ENCODE measurements around the gene PPEF1. TPM values are rescaled to one million over a fixed set of nuclear protein-coding genes. Genes with fewer than 3 reads are reported as not detected.

PPEF1 gene
- total RNA-seq, 1 experiment from 2014 or later: 0.52 TPM

- peak overlapping the region; percentile 14 for H2AFZ ChIP-seq (ENCODE audit: low read length)
- peaks cover 4 to 6% of the 10 kb centered on the region in 2 experiments; a peak in 2 of 4 replicates for H3K4me1 Mint-ChIP-seq
Observed at GRCh38 chrX:18674417-18674787, 33.0 kb upstream of the PPEF1 start.

More at GRCh38 chrX:18674417-18674787, 33.0 kb upstream of the PPEF1 start:
- H3T11ph ChIP-seq (ENCODE audit: low read length): no peak overlapping the region
- H3K4me1 ChIP-seq (ENCODE audit: insufficient read depth, low read length): no peaks in the 10 kb centered on the region; the same call in 1 of the 2 replicates
- no peak overlapping the region for H2BK20ac ChIP-seq (ENCODE audit: low read depth, low read length, poor library complexity, severe bottlenecking)
- H3K79me1 ChIP-seq (ENCODE audit: insufficient read depth, low read depth, low read length, poor library complexity, severe bottlenecking): no peaks in the 10 kb centered on the region
- H3K9ac ChIP-seq (ENCODE audit: extremely low read depth, insufficient read length, low read length): no peak overlapping the region
- Mint-ChIP-seq H3K4me3 (peak overlapping the region; percentile 69 to 77), H3K36me3 (ENCODE audit: insufficient read depth in 1 of 3, low read depth in 3 of 3) (peaks cover 0 to 7% (median 2%) of the 10 kb centered on the region in 3 experiments; a peak in 3 of 7 replicates), H3K9me3 (peaks cover 58 to 76% of the 10 kb centered on the region in 2 experiments), H3K27ac (no peak overlapping the region), H3K27me3 (ENCODE audit: low read depth) (peaks cover 4% of the 10 kb centered on the region)
- H3K14ac ChIP-seq (ENCODE audit: insufficient read depth, low read length): no peak overlapping the region
- H4K20me1 ChIP-seq (ENCODE audit: control insufficient read depth, insufficient read depth, insufficient read length): no peaks in the 10 kb centered on the region
- no peak overlapping the region for H4K8ac ChIP-seq (replicated peaks; ENCODE audit: insufficient read length, low read depth, low read length)
- no peak overlapping the region for H2BK120ac ChIP-seq (ENCODE audit: low read depth, low read length, poor library complexity, severe bottlenecking)
- no peak overlapping the region for H3K4ac ChIP-seq (ENCODE audit: low read depth, low read length)
- H3K27me3 ChIP-seq (ENCODE audit: insufficient read depth, low read length): no peaks in the 10 kb centered on the region
- no peak overlapping the region for H3K18ac ChIP-seq (ENCODE audit: insufficient read length, low read depth, low read length)
- no peak for TF ChIP-seq CTCF (conservative IDR thresholded peaks at IDR 0.05)
- H4K91ac ChIP-seq (ENCODE audit: insufficient read length, low read depth, low read length): no peak overlapping the region
- peak overlapping the region; percentile 48 for H3K4me2 ChIP-seq (ENCODE audit: insufficient read depth, insufficient read length, low read length)
- no peak overlapping the region for H4K5ac ChIP-seq (ENCODE audit: insufficient read length, low read depth, low read length)
- no peak overlapping the region for H3K56ac ChIP-seq (ENCODE audit: insufficient read length, low read depth, low read length)
- H3K23ac ChIP-seq (ENCODE audit: insufficient read length, low read depth, low read length): no peak overlapping the region
- no CpG with 5 or more reads among the region's 19 CpGs for WGBS (ENCODE audit: extremely low coverage, insufficient read length, low lambda C conversion rate)
- peak; percentile 46 for DNase-seq
- H2BK12ac ChIP-seq (ENCODE audit: insufficient read length, low read depth, low read length): no peak overlapping the region
- no peak overlapping the region for H2BK15ac ChIP-seq (ENCODE audit: low read depth, low read length)
- H3K27ac ChIP-seq (ENCODE audit: insufficient read length, low read depth, low read length): no peak overlapping the region
- peaks cover 3% of the 10 kb centered on the region; the same call in 1 of the 2 replicates for H3K79me2 ChIP-seq (ENCODE audit: insufficient read depth, low read length)
- H3K23me2 ChIP-seq (ENCODE audit: insufficient read length, low read depth, low read length, poor library complexity, severe bottlenecking): peaks cover 3% of the 10 kb centered on the region
- peaks cover 46% of the 10 kb centered on the region for H3K9me3 ChIP-seq (ENCODE audit: control insufficient read depth, low read depth, low read length)
- no peak overlapping the region for H2BK5ac ChIP-seq (ENCODE audit: insufficient read length, low read length)
- no peak overlapping the region for H2AK5ac ChIP-seq (ENCODE audit: insufficient read length, low read length)

Measured in H9 (cell line).